HG03442 (cell line): Measurements from ENCODE around the gene PRDM5.
"Not testable (repeated sequence)": the region's sequence is repeated elsewhere in the genome, so short reads cannot be mapped to it uniquely, and the experiment has no call there.

Experiments used
- ATAC-seq: cut with Tn5 transposase; IDR thresholded peaks from one replicate; pipeline ENCODE4 v1.9.1; 2021; ENCODE audit warnings: mild to moderate bottlenecking, moderate library complexity; ENCODE audit not compliant: unreplicated experiment

Gene PRDM5

DNA sequence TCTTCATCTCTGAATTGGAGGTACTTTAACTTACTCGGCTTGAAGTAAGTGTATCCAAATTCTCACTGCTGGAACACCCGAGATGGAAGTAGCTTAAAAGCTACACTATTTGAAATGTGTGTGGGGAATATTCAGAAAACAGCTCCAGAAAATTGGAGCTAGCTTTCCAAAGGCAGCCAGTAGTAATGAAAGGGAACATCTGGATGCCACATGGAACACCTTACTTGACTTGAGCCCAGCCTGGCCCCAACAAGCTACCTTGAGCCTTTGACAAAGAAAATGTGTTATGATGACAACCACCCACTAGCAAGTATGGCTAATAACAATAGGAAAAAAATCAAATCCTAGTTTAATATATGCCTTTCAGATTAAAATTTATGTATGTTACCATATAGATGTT, 161.5 kb downstream of the PRDM5 start:
- ATAC-seq = no peak

DNA sequence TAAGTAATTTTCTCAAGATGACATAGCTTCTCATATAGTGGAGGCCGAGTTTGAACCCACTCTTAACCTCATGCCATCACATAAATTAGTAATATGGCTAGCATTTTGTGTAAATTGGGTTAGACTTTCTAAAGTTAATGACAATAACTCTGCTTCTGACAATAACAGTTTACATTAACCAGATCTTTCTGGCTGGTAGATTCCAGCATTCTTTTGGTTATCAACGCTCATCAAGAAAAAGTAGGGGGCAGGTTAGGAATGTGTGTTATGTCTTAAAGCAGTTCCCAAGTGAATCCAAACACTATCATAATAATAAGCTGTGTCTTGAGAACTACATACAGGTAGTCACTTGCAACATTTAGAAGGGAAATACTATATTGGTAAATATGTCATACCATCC, 162.5 kb downstream of the PRDM5 start:
- no peak for ATAC-seq

DNA sequence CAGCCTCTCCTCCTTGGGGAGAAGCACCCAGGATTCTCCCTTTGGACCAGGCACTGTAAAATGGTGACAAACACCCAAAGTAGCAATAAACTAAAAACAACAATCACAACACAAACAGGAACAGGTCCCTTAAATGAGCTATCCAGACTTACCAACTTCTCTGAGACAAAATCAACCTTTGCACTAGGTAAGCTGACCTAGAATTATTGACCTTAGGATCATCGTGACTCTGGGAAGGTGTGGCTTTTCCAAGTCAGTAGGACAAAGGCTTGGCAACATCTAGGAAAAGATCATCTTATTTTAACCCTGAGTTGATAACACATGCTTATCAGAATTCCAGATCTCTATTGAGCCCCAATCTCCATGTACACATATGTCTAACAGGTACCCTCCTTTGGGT, 166.7 kb downstream of the PRDM5 start:
- no peak for ATAC-seq

DNA sequence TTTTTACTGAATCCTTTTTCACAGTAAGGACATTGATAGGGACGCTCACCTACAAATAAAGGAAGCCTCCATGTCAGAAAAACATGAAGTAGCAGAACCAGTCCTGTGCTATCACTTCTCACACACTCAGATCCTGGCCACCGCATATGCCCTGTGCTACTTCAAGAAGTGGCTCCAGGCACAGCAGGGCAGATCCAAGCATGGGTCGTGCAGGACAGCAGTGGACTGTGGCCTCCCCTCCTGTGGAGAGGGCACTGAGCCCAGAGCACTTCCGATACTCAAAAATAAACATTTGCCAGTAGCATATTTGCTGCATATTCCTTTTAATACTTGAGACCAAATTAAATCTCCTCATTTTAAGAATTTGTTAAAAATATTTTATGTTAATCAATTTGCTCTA, 167.9 kb downstream of the PRDM5 start:
- ATAC-seq = no peak

DNA sequence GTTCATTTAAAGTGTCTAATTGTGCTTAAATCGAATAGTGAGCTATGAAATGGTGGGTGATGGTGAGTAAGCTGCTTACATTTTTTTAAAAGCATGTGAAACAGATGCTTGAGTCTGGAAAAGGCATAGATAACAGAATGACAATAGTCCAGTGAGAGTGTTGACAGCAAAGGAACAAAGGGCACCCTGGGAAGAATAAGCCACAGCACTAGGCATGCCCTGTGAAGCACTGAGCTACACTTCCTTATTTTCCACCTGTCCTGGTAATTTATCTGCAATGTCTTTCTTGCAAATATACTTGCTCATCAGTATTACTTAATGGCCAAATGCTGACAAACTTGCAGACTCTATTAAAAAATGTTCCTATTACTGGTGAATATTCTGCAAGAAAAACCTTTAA, 168.7 kb downstream of the PRDM5 start:
- ATAC-seq = no peak

DNA sequence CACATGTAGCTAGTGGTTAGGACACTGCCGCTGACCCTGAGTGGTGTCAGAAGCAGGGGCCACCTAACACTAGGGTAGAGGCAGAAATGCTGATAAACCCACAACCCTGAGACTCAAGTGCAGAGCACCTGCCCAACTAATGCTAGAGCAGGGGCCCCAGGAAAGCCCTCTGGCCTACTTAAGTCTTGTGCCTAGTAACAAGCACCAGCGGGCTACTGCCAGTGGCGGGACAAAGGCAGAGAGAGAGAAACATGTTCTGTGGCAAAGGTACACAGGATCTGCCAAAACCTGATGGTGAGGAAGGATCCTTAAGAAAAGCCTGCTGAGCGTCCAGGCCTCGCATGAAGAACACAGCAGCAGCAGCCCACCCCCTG, 172.4 kb downstream of the PRDM5 start:
- no peak for ATAC-seq

DNA sequence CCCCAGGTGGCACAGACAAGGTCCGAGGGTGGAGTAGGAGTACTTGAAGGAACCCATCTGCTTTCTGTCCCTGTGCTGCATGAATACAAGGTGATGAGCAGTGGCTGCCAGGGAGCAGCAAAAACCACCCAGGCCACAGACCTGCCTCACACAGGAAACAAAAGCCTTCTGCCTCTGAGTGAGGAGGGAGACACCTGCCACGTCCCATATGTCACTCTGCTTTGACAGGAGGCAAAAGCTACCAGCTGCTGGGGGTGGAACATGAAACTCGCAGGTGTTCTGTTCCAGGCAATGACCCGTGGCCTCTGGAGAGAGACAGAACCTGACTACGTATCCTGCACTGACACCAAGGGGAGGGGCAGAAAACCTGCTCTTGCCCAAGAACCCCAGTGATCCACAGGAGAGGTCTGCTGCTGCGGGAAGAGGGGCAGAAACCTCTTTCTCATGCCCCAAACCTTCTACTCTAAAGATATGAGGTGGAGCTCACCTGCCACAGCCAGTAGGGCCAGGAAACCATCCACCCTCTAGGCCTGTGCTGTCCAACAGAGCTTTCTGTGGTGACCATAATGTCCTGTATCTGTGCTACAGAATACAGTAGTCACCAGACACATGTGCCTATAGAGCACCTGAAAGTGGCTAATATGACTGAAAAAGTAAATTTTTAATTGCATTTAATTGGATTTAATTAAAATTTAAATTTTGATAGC, 172.9 kb downstream of the PRDM5 start:
- ATAC-seq = peak; percentile 96

DNA sequence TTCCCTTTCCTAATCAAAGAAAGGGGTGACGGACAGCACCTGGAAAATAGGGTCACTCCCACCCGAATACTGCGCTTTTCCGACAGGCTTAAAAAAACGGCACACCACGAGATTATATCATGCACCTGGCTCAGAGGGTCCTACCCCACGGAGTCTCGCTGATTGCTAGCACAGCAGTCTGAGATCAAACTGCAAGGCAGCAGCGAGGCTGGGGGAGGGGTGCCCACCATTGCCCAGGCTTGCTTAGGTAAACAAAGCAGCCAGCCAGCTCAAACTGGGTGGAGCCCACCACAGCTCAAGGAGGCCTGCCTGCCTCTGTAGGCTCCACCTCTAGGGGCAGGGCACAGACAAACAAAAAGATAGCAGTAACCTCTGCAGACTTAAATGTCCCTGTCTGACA, 180.9 kb downstream of the PRDM5 start:
- not testable (repeated sequence) for ATAC-seq

DNA sequence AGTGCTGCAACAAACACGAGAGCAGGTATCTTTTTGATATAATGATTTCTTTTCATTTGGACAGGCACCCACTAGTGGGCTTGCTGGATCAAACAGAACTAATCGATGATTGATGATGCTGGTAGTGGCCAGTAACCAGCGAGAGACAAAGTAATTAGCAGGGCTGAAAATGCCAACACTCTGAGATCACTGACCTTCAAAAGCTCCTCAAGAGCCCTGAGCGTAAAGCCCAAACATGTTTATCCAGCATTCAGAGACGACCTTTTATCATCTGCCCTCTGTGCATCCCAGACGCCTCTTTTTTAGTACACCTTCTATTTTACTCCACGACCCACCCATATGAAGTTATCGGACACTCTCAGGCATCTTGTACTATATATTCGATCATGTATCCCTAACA, 186.2 kb downstream of the PRDM5 start:
- no peak for ATAC-seq

DNA sequence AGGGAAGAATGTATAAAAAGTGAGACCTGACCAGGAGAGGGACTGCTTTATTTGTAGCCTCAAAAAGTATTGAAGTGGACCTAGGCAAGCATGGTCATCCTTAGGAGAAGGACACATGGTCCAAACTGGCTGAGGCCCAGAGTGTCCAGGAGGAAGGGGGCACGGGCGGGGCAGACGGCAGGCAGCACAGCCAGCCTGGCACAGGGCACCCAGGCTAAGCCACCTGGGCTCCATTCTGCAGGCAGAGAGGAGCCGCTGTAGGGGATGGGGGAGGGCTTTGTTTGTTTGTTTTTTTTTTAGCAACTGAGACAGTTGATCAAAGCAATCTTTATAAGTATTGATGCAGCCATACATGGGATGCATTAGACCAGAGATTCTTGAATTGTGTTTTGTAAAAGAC, 188.6 kb downstream of the PRDM5 start:
- ATAC-seq = no peak

DNA sequence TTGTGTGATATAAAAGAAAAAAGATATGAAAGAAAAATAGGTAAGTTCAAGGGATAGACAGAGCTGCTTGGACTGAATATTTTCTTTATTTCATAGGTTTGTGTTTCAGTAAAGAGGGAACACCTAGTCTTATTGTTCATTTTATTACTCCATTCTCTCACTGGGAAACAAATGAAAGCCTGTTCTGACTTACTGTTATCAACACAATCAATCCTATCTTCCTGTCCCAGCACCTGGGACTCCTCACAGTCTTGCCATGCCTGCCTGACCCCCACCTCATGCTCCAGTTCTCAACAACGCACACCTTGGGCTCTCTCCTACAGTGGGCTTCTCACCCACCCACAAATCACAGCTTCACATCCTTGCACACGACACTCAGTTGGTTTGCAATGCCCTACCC, 189.5 kb downstream of the PRDM5 start:
- ATAC-seq = no peak

DNA sequence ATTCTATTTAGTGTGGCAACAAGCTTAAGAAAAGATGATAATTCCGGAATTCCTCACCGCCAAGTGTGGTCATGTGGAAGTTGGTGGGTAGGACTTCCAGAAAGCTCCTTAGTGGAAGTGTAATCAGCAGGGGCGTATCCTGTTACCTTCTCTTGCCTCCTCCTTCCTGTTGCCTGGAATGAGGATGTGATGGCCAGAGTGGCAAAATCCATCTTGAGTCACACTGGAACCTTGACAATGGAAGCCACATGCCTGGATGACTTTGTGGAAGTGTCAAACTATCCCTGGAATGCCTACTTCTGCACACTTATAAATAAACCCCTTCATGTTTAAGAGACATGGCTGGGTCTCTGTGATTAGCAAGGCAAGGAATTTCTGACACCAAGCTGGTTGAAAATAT, 191.0 kb downstream of the PRDM5 start:
- no peak for ATAC-seq

DNA sequence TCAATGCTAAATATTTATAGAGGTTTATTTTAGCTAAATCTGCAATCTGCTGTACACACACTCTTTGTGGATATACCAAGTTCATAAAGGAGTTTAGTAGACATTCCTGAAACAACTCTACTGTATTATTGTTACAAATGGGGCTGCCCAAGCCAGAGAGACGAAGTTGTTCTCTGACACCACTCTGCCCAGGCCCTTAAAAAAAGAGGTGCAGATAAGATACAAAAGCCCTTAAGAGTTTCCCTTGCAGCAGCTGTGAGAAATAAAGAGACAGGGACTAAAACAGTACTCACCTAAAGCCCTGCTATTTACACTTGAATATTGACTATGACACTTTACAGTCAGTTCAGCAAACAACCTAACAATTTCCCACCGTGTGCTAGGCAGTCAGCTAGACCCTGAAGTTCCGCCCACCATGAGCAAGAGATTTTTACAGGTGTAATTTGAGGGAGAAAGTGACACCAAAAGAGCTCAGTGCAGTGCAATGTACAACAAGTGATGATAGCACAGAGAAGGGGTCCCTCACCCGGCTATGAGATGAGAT, 191.7 kb downstream of the PRDM5 start:
- no peak for ATAC-seq

DNA sequence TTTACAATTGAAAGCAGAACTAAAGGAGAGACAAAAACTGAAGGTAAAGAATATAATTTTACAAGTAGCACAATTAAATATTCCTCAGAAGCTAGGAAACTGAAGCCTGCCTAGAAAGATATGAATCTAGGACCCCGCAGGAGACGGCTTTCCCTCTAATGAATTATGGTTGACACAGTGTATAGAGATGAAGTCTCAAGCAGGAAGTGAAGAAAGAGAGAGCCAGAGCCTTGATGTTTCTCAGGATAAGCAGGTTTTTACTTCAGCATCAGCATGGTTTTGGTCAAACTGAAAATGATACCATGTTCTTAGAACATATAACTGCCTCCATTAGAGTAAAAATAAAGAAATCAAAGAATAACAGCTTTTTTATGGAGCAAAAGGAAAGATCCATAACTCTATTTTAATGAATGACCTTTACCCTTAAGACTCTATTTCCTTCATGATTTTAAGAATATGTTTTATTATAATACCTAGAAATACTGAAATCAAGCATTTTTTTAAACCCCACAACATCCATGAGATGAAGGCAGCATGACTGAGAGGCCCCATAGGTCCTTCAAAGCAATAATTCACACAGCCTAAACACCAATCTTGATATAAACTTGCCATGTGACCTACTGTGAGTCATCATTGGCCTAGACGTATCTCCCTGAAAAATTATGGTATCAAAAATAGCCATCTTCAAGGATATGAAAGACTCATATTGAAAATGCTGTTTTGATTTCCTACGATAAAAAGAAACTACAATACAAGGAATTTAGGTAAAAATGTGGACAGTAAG, 193.4 kb downstream of the PRDM5 start:
- no peak for ATAC-seq

DNA sequence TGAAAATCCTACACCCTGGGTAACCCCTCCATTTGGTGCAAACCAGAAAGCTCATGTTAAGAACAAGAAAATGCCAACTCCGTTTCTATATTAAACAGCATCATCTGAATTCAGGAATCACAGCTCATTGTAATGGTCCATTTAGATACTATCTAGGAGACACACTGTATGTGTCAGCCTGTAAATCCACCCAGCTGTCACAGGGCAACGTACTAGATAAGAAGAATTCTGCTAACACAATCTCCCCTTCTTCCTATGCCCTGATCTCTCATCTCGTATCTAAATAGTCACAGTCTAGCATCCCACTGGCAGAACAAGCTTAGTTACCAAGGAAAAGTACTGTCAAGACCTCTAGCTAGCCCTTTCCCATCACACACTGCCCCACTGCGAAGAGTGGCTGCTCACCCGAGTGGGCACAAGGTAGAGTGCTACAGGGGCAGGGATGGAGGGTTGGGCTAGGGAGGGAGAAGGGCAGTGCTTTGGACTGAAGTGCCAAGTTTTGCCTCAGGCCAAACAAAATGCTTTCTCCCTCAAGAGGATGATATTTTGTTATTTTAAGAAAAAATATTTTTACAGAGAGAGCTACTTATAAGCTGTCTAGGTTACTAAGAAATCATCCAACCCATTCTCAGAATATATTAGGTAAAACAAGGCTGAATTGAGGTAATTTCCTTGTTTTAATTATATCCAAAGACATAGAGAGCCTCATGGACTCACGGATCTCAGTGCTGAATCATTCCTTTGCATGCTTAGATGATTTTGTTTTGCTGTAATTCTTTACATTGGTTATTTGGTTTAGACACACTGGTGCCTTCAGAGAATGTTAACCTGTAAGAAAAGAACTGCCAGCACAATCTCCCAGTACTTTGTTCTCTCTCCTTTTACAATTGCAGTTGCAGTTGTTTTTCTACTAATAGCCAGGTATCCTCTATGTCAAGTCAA, 196.6 kb downstream of the PRDM5 start:
- ATAC-seq = no peak

DNA sequence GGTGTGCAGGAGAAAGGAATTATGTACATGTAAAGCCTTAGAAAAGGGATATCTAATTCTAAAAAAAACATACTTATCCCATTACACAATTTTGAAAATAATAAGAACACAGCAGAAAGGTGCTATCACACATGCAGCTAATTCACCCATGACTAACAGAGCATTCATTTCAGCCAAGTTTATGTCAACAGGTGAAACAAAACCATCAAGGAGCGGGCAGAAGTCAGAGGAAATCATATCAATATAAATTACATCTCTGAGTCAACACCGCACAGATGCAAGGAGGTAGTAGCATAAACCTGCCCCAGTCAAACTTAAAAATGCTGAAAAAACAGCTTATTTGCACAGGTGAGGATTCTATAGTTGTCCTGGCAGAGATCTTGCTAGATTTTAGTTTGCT, 197.9 kb downstream of the PRDM5 start:
- ATAC-seq = no peak

DNA sequence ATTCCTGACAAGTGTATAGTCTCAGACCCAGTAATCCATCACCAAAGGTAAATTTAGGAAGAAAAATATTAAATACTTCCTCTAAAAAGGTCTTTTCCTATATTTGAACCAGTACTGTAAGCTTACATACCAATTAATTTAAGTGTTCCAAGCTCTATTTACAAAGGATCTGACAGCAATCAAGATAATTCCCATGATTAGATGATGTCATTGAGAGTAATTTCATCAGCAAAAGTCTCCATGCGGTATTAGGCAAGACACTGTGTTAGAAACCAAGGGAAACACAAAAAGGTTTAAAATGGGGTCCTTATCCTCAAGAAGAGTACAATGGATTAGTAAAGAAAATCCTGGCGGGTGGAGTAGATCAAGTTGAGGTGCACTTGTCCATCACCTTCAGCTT, 198.5 kb downstream of the PRDM5 start:
- no peak for ATAC-seq

DNA sequence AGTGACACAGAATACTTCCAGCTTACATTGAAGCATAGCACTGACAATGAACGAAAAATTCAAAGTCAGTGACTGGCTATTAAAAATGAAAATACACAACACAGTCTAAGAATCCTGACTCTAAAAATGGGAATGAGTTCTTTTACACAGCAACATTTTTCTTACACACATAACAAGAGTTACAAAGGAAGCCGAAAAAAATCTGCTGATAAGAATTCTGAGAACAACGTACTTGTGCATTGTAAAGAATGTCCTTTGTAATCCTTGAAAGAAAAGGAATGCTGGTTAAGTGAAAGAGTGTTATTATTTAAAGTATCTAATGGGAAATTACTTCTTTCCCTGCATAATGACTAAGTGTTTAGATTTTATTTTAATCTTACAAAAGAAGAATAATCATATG, 199.4 kb downstream of the PRDM5 start:
- no peak for ATAC-seq

DNA sequence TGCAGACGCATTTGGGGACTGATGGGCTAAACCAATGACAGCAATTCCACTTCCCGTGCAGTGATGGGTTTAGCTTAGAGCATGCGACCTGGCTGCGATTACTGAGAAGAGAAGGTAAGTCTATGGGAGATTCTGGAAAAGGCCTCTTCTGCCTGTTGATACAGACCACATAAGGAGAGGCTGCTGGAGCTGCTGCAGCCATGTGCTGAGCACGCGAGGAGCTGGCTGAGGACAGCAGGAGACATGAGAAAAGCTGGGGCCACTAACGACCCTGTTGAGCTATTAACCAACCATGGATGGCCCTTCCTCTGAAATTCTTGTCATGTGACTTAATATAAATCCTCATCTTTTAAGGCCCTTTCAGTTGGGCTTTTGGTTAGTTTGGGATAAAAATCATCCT, 199.9 kb downstream of the PRDM5 start:
- ATAC-seq = no peak

DNA sequence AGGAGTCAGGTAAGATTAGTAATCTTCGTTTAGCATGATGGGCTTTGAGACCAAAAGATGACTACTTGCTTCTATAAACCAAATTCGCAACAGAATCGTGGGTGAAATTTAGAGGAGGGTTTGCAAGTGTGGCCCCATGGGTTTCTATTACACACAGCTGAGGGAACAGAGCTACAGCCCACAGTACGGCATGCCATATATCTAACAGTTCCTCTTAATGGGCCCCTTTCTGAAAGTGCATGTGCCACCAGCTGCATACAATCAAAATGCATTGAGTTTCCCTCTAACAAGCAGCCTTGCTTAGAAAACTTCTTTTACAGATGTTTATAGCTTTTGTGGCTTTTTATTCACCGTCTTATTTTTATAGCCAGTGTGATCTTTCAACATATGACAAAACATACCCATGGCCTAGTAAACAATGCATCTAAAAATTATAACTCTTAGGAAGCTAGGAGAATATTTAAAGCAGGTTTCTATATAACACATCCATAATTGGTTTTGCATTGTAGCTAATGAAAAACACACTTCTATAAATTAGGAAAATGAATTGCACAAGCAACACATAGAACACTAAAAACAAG, 202.1 kb downstream of the PRDM5 start:
- no peak for ATAC-seq

DNA sequence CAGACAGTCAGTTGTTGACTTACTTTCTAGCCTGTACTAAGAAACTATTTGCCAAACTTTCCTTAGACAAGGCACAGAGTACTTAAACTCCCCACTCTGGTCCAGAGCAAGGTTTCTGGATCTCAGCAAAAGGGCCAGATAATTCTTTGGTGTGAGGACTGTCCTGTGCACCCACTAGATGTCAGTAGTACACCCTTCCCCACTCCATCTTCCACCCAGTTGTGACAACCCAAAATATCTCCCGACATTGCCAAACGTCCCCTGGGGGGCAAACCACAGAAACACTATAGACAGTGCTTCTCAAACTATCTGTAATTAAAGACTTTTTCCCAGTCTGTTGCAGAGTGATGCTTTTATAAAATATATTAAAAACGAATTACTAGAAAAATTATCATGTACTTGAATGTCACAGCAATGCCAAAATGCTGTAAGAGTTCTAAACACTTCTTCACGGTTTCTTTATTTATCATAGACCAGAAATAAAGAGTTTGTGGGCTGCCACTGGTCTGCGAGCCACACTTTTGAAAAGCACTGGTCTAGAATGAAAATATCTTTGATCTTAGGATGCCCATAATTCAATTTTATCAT, 203.5 kb downstream of the PRDM5 start:
- peak; percentile 78 for ATAC-seq
